Neuronal stem cell (in vitro differentiated cells): ENCODE results near the gene GMDS.

Experiments used
- DNase-seq: peaks from one replicate; pipeline ENCODE4 v3.0.0-alpha.2; 2013; ENCODE audit warnings: low spot score
- H2AFZ ChIP-seq: one replicate; pipeline ENCODE4 v1.6.1; 2013; ENCODE audit warnings: mild to moderate bottlenecking, low read length, inconsistent platforms
- H2AK5ac ChIP-seq: 2 replicates; pipeline ENCODE4 v1.6.1; 2013; ENCODE audit warnings: low read depth, mild to moderate bottlenecking, inconsistent platforms, low read length, moderate library complexity, mixed read lengths
- H2BK120ac ChIP-seq: 2 replicates; pipeline ENCODE4 v1.6.1; 2013; ENCODE audit warnings: low read depth, mild to moderate bottlenecking, inconsistent platforms, low read length, moderate library complexity, mixed read lengths
- H2BK12ac ChIP-seq: one replicate; pipeline ENCODE4 v1.6.1; 2013; ENCODE audit warnings: low read length, inconsistent platforms
- H2BK15ac ChIP-seq: 2 replicates; pipeline ENCODE4 v1.6.1; 2013; ENCODE audit warnings: mild to moderate bottlenecking, low read length, inconsistent platforms, mixed read lengths
- H2BK5ac ChIP-seq: one replicate; pipeline ENCODE4 v1.6.1; 2013; ENCODE audit warnings: inconsistent platforms, mild to moderate bottlenecking, low read length, moderate library complexity
- H3K14ac ChIP-seq: one replicate; pipeline ENCODE4 v1.6.1; 2013; ENCODE audit warnings: low read length, inconsistent platforms
- H3K18ac ChIP-seq: 2 replicates; pipeline ENCODE4 v1.6.1; 2013; ENCODE audit warnings: low read length, inconsistent platforms
- H3K23ac ChIP-seq: 2 replicates; pipeline ENCODE4 v1.6.1; 2013; ENCODE audit warnings: low read depth, mild to moderate bottlenecking, mixed read lengths, low read length, inconsistent platforms; ENCODE audit not compliant: poor library complexity
- H3K27ac ChIP-seq: replicated peaks from 3 replicates; pipeline ENCODE4 v1.5.1; 2013; ENCODE audit warnings: low read length, inconsistent platforms
- H3K27me3 ChIP-seq, 3 experiments: 2 replicates each; pipeline ENCODE4 v1.6.1; 2013; ENCODE audit warnings: low read length in 3 of 3, mild to moderate bottlenecking in 2 of 3, inconsistent platforms in 1 of 3, low read depth in 1 of 3, mixed read lengths in 1 of 3, moderate library complexity in 1 of 3; ENCODE audit not compliant: control insufficient read depth in 3 of 3, insufficient read depth in 3 of 3
- H3K36me3 ChIP-seq, 2 donors: replicated peaks in 1 of 2; 2 replicates each; pipeline ENCODE4 v1.6.1; 2013; ENCODE audit warnings: low read length in 2 of 2; ENCODE audit not compliant: control insufficient read depth in 2 of 2, insufficient read depth in 2 of 2
- H3K4ac ChIP-seq: 2 replicates; pipeline ENCODE4 v1.6.1; 2013; ENCODE audit warnings: inconsistent platforms, mild to moderate bottlenecking, low read length, moderate library complexity
- H3K4me1 ChIP-seq, 2 donors: 1 replicate in 1 of 2; 2 replicates in 1 of 2; pipeline ENCODE4 v1.6.1; 2013; ENCODE audit warnings: low read length in 2 of 2, low read depth in 1 of 2; ENCODE audit not compliant: control insufficient read depth in 2 of 2, insufficient read depth in 1 of 2
- H3K4me2 ChIP-seq: one replicate; pipeline ENCODE4 v1.6.1; 2013; ENCODE audit warnings: mild to moderate bottlenecking, low read length, inconsistent platforms; ENCODE audit not compliant: insufficient read depth, poor library complexity, severe bottlenecking
- H3K4me3 ChIP-seq, 2 donors: 2 replicates each; pipeline ENCODE4 v1.5.1; 2013; ENCODE audit warnings: low read length in 2 of 2, mild to moderate bottlenecking in 2 of 2, inconsistent platforms in 1 of 2, moderate library complexity in 1 of 2
- H3K79me1 ChIP-seq: one replicate; pipeline ENCODE4 v1.6.1; 2013; ENCODE audit warnings: low read depth, mild to moderate bottlenecking, inconsistent platforms, low read length, moderate library complexity
- H3K9ac ChIP-seq: one replicate; pipeline ENCODE4 v1.6.1; 2013; ENCODE audit warnings: mild to moderate bottlenecking, low read depth, low read length, inconsistent platforms; ENCODE audit not compliant: poor library complexity
- H3K9me3 ChIP-seq, 2 donors: replicated peaks in 1 of 2; 2 replicates each; pipeline versions ENCODE3 to v1.6.1; 2013; ENCODE audit warnings: low read length in 2 of 2, mild to moderate bottlenecking in 2 of 2, inconsistent platforms in 1 of 2, low read depth in 1 of 2, mixed read lengths in 1 of 2, moderate library complexity in 1 of 2; ENCODE audit not compliant: control insufficient read depth in 2 of 2, insufficient read depth in 1 of 2
- H4K8ac ChIP-seq: one replicate; pipeline ENCODE4 v1.6.1; 2013; ENCODE audit warnings: low read depth, mild to moderate bottlenecking, inconsistent platforms, low read length, moderate library complexity
- H4K91ac ChIP-seq: one replicate; pipeline ENCODE4 v1.6.1; 2013; ENCODE audit warnings: low read length, low read depth, mild to moderate bottlenecking, inconsistent platforms; ENCODE audit not compliant: poor library complexity
- WGBS, 2 donors: extraction: QIAGEN DNeasy Blood & Tissue Kit; methylation state at CpG; one replicate each; pipeline ENCODE4 v1.1.7; 2013; ENCODE audit warnings: missing lambda C conversion rate in 2 of 2, mixed read lengths in 1 of 2; ENCODE audit not compliant: insufficient read length in 2 of 2, insufficient replicate concordance in 1 of 2; ENCODE audit errors: extremely low coverage in 2 of 2; 5-methylcytosine and 5-hydroxymethylcytosine counted together

GMDS gene

GRCh38 chr6:1784422-1784884 lies 461.0 kb downstream of the GMDS start:
- no peak overlapping the region for H3K9ac ChIP-seq
- DNase-seq = no peak
- no peak overlapping the region for H3K4me3 ChIP-seq
- H3K9me3 ChIP-seq = no peaks in the 10 kb centered on the region
- H2AK5ac ChIP-seq = no peak overlapping the region
- WGBS, 2 donors = no CpG with 5 or more reads among the region's 6 CpGs
- H2AFZ ChIP-seq = no peak overlapping the region
- H2BK12ac ChIP-seq = no peak overlapping the region
- H2BK5ac ChIP-seq = no peak overlapping the region
- no peak overlapping the region for H3K14ac ChIP-seq
- no peaks in the 10 kb centered on the region for H3K36me3 ChIP-seq
- no peak overlapping the region for H4K91ac ChIP-seq
- no peak overlapping the region for H3K23ac ChIP-seq
- no peaks in the 10 kb centered on the region for H3K79me1 ChIP-seq
- no peak overlapping the region for H3K27ac ChIP-seq
- H4K8ac ChIP-seq = no peak overlapping the region
- H3K4me2 ChIP-seq = no peak overlapping the region
- H3K4me1 ChIP-seq = peaks cover under 1 to 4% of the 10 kb centered on the region in 2 donors
- no peaks in the 10 kb centered on the region for H3K27me3 ChIP-seq
- no peak overlapping the region for H2BK15ac ChIP-seq
- H3K4ac ChIP-seq = no peak overlapping the region
- no peak overlapping the region for H2BK120ac ChIP-seq
- no peak overlapping the region for H3K18ac ChIP-seq

- Histone ChIP-seq H3K4me2 (no peak overlapping the region), H2BK5ac (no peak overlapping the region), H3K27ac (no peak overlapping the region), H2BK15ac (no peak overlapping the region), H3K36me3 (no peaks in the 10 kb centered on the region), H3K9ac (no peak overlapping the region), H2AFZ (no peak overlapping the region), H3K4ac (no peak overlapping the region), H2AK5ac (no peak overlapping the region), H3K4me3 (no peak overlapping the region), H3K18ac (no peak overlapping the region), H3K9me3 (no peaks in the 10 kb centered on the region), H2BK120ac (no peak overlapping the region), H4K91ac (no peak overlapping the region), H4K8ac (no peak overlapping the region), H2BK12ac (no peak overlapping the region), H3K14ac (no peak overlapping the region), H3K79me1 (no peaks in the 10 kb centered on the region), H3K27me3 (no peaks in the 10 kb centered on the region), H3K23ac (no peak overlapping the region), H3K4me1 (peaks cover 4% of the 10 kb centered on the region in 2 donors)
- no peak for DNase-seq
- WGBS, 2 donors = no CpG with 5 or more reads among the region's 4 CpGs
Measured at GRCh38 chr6:1781817-1782184, 463.6 kb downstream of the GMDS start.

- Histone ChIP-seq H2BK5ac (no peak overlapping the region), H3K36me3 (no peaks in the 10 kb centered on the region), H2BK15ac (no peak overlapping the region), H2AFZ (no peak overlapping the region), H3K9me3 (no peaks in the 10 kb centered on the region), H3K23ac (no peak overlapping the region), H3K14ac (no peak overlapping the region), H3K4me2 (no peak overlapping the region), H2BK120ac (no peak overlapping the region), H3K4me3 (no peak overlapping the region), H3K9ac (no peak overlapping the region), H3K27me3 (no peaks in the 10 kb centered on the region), H3K27ac (no peak overlapping the region), H3K79me1 (no peaks in the 10 kb centered on the region), H3K4ac (no peak overlapping the region), H2BK12ac (no peak overlapping the region), H3K18ac (no peak overlapping the region), H4K91ac (no peak overlapping the region), H4K8ac (no peak overlapping the region), H2AK5ac (no peak overlapping the region), H3K4me1 (peaks cover 4% of the 10 kb centered on the region in 2 donors)
- WGBS, 2 donors = no CpG with 5 or more reads among the region's 11 CpGs
- no peak for DNase-seq
Measured at GRCh38 chr6:1781152-1781816, 464.1 kb downstream of the GMDS start.

GRCh38 chr6:1780251-1780867 lies 465.0 kb downstream of the GMDS start:
- Histone ChIP-seq H2AFZ (no peak overlapping the region), H3K4me1 (peaks cover 4% of the 10 kb centered on the region in 2 donors), H3K9me3 (no peaks in the 10 kb centered on the region), H2BK12ac (no peak overlapping the region), H3K23ac (no peak overlapping the region), H4K8ac (no peak overlapping the region), H3K4me2 (no peak overlapping the region), H2AK5ac (no peak overlapping the region), H2BK15ac (no peak overlapping the region), H3K27me3 (no peaks in the 10 kb centered on the region), H3K79me1 (no peaks in the 10 kb centered on the region), H2BK120ac (no peak overlapping the region), H2BK5ac (no peak overlapping the region), H3K4ac (no peak overlapping the region), H3K27ac (no peak overlapping the region), H4K91ac (no peak overlapping the region), H3K9ac (no peak overlapping the region), H3K36me3 (no peaks in the 10 kb centered on the region), H3K18ac (peak overlapping the region; percentile 40), H3K14ac (no peak overlapping the region), H3K4me3 (no peak overlapping the region)
- DNase-seq = no peak
- WGBS, 2 donors = no CpG with 5 or more reads among the region's 13 CpGs
